ENCODE data around the gene ANKDD1B.

GRCh38 chr5:75620184-75620959, 9.1 kb downstream of the ANKDD1B start:
- TF ChIP-seq CTCF (IDR thresholded peaks at IDR 0.05; ENCODE audit: insufficient read depth, low read length, poor library complexity, severe bottlenecking): no peak
- no peak for TF ChIP-seq EZH2phosphoT487 (conservative IDR thresholded peaks at IDR 0.05; ENCODE audit: low read length)

All from SU-DHL-6 (cell line).